H1 (cell line): ENCODE results near the gene COMMD6.

Experiments used
- CTCF ChIP-seq, 3 experiments: IDR thresholded peaks; 1 replicate in 2 of 3; 2 replicates in 1 of 3; pipeline versions ENCODE4 v1.5.1 to v1.6.1; 2011; ENCODE audit warnings: low read length in 3 of 3, mild to moderate bottlenecking in 3 of 3, inconsistent platforms in 2 of 3, low read depth in 1 of 3, moderate library complexity in 1 of 3; ENCODE audit not compliant: insufficient read depth in 1 of 3; ENCODE audit errors: control extremely low read depth in 1 of 3
- JUN ChIP-seq: IDR thresholded peaks from 2 replicates; pipeline ENCODE4 v1.6.1; 2011; ENCODE audit warnings: low read depth, mild to moderate bottlenecking, improper control_type of control experiment, low read length
- KDM1A ChIP-seq: fragments of 200-600, 300-600 bp; sonication (generic); IDR thresholded peaks from 2 replicates; pipeline ENCODE4 v1.7.1; 2016; ENCODE audit warnings: mild to moderate bottlenecking, low read length, borderline replicate concordance
- KDM5A ChIP-seq: fragments of 200-600 bp; IDR thresholded peaks from 2 replicates; pipeline ENCODE4 v1.7.1; 2012; ENCODE audit warnings: mild to moderate bottlenecking, low read length, inconsistent platforms, mixed read lengths
- NANOG ChIP-seq: IDR thresholded peaks from 2 replicates; pipeline ENCODE4 v1.6.1; 2011; ENCODE audit warnings: low read length, low read depth, mild to moderate bottlenecking, inconsistent platforms; ENCODE audit not compliant: insufficient read depth, poor library complexity, severe bottlenecking
- YY1 ChIP-seq: IDR thresholded peaks from 2 replicates; pipeline ENCODE4 v1.6.1; 2011; ENCODE audit warnings: low read depth, mild to moderate bottlenecking, low read length

GRCh38 chr13:75485286-75486062 is 52.2 kb downstream of the COMMD6 start:
- TF ChIP-seq JUN (no peak), KDM5A (no peak), NANOG (no peak), CTCF (IDR thresholded peaks at IDR 0.05; ENCODE audit: control extremely low read depth in 1 of 3, insufficient read depth in 1 of 3, low read depth in 1 of 3, low read length in 3 of 3) (no peak), KDM1A (no peak), YY1 (no peak)
